C4-2B (cell line): ENCODE measurements around the gene TXLNB.

Experiments used
- ZFX ChIP-seq: fragments of 450-650 bp; IDR thresholded peaks from 2 replicates; pipeline ENCODE4 v1.6.1; 2017
- TF ChIP-seq, protein P1 (sequence below): fragments of 450-650 bp; conservative IDR thresholded peaks from 2 replicates; pipeline ENCODE4 v1.5.1; 2017; ENCODE audit warnings: mild to moderate bottlenecking

DNA sequence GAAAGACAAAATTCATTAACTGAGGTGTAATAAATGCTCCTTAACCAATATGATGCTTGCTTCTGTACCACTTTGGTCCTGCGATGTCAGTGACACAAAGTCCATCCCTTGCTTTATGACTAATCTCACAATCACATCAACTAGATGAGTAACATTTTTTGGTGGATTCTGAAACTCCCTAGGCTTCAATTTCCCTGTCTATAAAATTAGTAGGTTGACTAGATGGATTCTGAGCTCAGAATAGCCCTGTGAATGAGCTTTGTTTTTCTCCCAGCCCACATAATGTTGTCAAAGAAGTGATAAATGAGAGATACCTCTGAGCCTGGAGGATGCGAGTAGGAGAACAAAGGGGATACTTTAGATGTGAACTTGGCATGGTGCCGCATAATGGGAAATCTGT is 9.1 kb downstream of the TXLNB start:
- TF ChIP-seq, protein P1, sequence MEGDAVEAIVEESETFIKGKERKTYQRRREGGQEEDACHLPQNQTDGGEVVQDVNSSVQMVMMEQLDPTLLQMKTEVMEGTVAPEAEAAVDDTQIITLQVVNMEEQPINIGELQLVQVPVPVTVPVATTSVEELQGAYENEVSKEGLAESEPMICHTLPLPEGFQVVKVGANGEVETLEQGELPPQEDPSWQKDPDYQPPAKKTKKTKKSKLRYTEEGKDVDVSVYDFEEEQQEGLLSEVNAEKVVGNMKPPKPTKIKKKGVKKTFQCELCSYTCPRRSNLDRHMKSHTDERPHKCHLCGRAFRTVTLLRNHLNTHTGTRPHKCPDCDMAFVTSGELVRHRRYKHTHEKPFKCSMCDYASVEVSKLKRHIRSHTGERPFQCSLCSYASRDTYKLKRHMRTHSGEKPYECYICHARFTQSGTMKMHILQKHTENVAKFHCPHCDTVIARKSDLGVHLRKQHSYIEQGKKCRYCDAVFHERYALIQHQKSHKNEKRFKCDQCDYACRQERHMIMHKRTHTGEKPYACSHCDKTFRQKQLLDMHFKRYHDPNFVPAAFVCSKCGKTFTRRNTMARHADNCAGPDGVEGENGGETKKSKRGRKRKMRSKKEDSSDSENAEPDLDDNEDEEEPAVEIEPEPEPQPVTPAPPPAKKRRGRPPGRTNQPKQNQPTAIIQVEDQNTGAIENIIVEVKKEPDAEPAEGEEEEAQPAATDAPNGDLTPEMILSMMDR = no peak
- TF ChIP-seq ZFX = no peak
